ENCODE results near the gene STEAP1B.
"Not testable (repeated sequence)": the region's sequence is repeated elsewhere in the genome, so short reads cannot be mapped to it uniquely, and the experiment has no call there.

- not testable (repeated sequence) for TF ChIP-seq CTCF (IDR thresholded peaks at IDR 0.05; ENCODE audit: poor library complexity); EZH2phosphoT487 (IDR thresholded peaks at IDR 0.05; ENCODE audit: low read depth, severe bottlenecking, unreplicated experiment)
These were observed 66.8 kb downstream of the STEAP1B start for GRCh38 chr7:22433165-22433700.

Measured in hepatocyte (in vitro differentiated cells).